Body of pancreas (tissue), 4 donors: ENCODE results near the gene SLC9C1.

Experiments used
- CTCF ChIP-seq, 7 experiments: fragments of 450-650 bp in 4 of 7; fragments of 200-600 bp in 3 of 7; sonication (generic) in 3 of 7; IDR thresholded peaks; one replicate each; pipeline ENCODE4 v1.5.1; 2016 to 2019; ENCODE audit warnings: antibody characterized with exemption in 7 of 7
- POLR2A ChIP-seq, 3 donors: fragments of 450-650 bp; IDR thresholded peaks; one replicate each; pipeline ENCODE4 v1.6.1; 2016; ENCODE audit warnings: antibody characterized with exemption in 3 of 3, mild to moderate bottlenecking in 2 of 3

GRCh38 chr3:112119962-112120836 lies 173.8 kb downstream of the SLC9C1 start:
- TF ChIP-seq CTCF (IDR thresholded peaks at IDR 0.05), result no peak
- no peak for TF ChIP-seq POLR2A (IDR thresholded peaks at IDR 0.05)
